Stimulated activated CD8-positive, alpha-beta memory T cell treated with anti-CD3 and anti-CD28 coated beads, Interleukin-12 subunit alpha, Interleukin-12 subunit beta, amount 100 ng/mL, for 4 hours (primary cell): Measurements from ENCODE around the gene THOC5.

Source experiments
- DNase-seq: peaks from one replicate; pipeline ENCODE4 v3.0.0-alpha.2; 2020; ENCODE audit warnings: low read depth

THOC5 gene

GRCh38 chr22:29476116-29476515 lies 77.4 kb downstream of the THOC5 start:
- DNase-seq, result no peak

- no peak for DNase-seq
Observed at GRCh38 chr22:29475550-29475949, 78.0 kb downstream of the THOC5 start.

- DNase-seq, result no peak
Observed at GRCh38 chr22:29473001-29473400, 80.6 kb downstream of the THOC5 start.

- peak; percentile 15 for DNase-seq
Observed at GRCh38 chr22:29470159-29470855, 83.2 kb downstream of the THOC5 start.

DNA sequence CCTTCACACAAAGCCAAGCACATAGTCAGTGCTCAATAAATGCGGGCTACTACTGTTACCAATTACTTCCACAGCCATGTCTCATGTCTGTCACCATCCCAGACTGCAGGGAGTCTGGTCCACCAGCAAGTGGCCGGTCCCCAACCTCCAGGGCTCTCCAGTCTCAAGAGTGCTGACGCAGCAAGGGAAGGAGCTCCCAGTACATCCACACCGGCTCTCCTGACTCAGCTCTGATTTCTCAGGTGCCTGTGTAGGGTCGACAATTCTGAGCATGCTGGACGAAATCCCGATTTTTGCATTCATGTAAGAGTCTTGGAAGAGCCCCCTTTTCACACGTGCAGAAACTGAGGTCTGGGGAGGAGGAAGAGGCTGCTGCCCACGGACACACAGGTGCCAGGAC lies 83.8 kb downstream of the THOC5 start:
- no peak for DNase-seq

- DNase-seq, result no peak
Observed at GRCh38 chr22:29464581-29464980, 89.0 kb downstream of the THOC5 start.

- DNase-seq, result no peak
Observed at GRCh38 chr22:29463629-29464028, 89.9 kb downstream of the THOC5 start.

DNA sequence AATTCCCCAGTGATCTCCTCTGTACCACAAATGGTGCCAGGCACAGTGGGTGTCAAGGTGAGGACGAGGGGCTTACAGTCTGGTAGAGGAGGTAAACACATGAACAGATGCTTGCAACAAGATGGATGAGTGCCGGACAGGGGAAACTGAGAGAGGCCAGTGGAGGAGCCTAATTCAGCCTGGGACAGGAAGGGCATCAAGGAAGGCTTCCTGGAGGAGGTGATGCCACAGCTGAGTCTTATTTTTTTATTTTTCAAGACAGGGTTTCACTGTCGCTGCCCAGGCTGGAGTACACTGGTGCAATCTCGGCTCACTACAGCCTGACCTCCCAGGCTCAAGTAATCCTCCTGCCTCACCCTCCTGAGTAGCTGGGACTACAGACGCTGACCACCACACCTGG lies 92.3 kb downstream of the THOC5 start:
- DNase-seq, result no peak

DNA sequence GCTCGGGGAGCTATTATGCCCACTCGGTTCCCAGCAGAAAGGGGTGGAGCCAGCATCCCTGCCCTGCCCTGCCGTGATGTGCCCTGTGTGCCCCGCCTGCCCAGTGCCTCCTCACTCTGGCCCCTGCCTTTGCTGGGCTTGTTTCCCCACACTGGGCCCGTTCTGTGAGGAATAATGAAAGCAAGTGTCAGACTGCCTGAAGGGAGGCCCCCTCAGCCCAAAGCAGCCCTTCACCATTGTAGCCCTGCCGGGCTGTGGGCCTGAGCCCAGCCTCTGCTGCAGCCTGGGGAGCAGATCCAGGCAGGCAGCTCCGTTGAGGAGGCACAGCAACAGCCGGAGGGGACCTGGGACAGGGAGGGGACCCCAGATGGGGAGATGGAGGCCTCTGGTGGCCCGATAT lies 93.8 kb downstream of the THOC5 start:
- no peak for DNase-seq

DNA sequence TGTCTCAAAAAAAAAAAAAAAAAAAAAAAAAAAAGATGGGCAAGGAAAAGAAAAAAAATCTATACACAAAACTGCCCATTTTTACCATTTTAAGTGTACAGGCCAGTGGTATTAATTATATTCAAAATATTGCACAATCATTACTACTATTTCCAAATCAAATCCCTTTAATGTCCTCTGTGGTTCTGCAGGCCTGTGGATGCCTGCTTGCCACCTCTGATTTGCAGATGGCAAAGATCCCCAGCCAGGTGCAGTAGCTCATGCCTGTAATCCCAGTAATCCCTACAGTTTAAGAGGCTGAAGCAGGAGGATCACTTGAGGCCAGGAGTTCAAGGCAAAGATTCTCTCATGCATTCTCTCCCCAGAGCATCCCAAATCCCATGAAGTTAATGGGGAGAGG lies 95.0 kb downstream of the THOC5 start:
- no peak for DNase-seq

- DNase-seq, result no peak
Observed at GRCh38 chr22:29457730-29458129, 95.8 kb downstream of the THOC5 start.

DNA sequence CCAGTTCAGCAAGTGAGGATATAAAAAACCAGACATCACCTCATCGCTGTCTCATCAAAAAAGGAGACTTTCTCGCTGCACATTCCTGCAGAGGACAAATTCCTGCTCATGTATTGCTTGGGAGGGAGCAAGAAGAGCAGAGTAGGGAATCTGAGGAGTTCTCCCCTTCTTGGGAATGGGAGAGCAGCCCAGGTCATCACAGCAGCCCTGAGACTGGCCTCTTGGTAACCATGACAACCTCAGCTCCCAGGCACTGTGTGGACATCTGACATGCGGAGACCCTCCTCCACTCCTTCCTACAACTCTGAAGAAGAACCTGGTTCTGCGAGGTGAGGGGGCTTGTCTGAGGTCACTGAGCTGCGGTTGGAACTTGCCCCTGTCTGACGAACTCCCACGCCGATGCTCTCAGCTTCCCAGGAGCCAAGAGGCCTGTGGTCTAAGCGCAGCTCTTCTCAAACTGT lies 97.3 kb downstream of the THOC5 start:
- no peak for DNase-seq
